Body of pancreas (tissue), 4 donors: ENCODE data around the gene SLC17A8. TPM values are rescaled to one million over a fixed set of nuclear protein-coding genes. Genes with fewer than 3 reads are reported as not detected.

Experiments used
- ATAC-seq: fragments of 150-250 bp; one replicate; pipeline ENCODE4 v1.9.1; 2016
- DNase-seq, 4 donors: peaks; one replicate each; pipeline ENCODE4 v3.0.0-alpha.2; 2019
- H3K27ac ChIP-seq, 4 donors: fragments of 200-600 bp; sonication (generic); 1 replicate in 3 of 4; 2 replicates in 1 of 4; pipeline versions ENCODE4 v1.5.1 to v1.6.1; 2016 to 2019; ENCODE audit warnings: mild to moderate bottlenecking in 1 of 4, mixed read lengths in 1 of 4, moderate library complexity in 1 of 4
- H3K27me3 ChIP-seq, 2 donors: fragments of 200-600 bp; sonication (generic); one replicate each; pipeline ENCODE4 v1.6.0; 2016; ENCODE audit warnings: mild to moderate bottlenecking in 1 of 2
- H3K36me3 ChIP-seq, 2 donors: fragments of 200-600 bp; sonication (generic); replicated peaks in 1 of 2; 2 replicates each; pipeline ENCODE4 v1.5.1; 2016; ENCODE audit warnings: low read depth in 2 of 2; ENCODE audit not compliant: insufficient read depth in 1 of 2
- H3K4me1 ChIP-seq: fragments of 200-600 bp; sonication (generic); one replicate; pipeline ENCODE4 v1.6.0; 2016
- H3K4me3 ChIP-seq, 2 donors: fragments of 200-600 bp; sonication (generic); 1 replicate in 1 of 2; 2 replicates in 1 of 2; pipeline ENCODE4 v1.5.1; 2016 to 2019
- H3K9me3 ChIP-seq, 3 donors: fragments of 200-600 bp; sonication (generic); 1 replicate in 2 of 3; 2 replicates in 1 of 3; pipeline ENCODE4 v1.5.1; 2016
- CTCF ChIP-seq, 7 experiments: fragments of 450-650 bp in 4 of 7; fragments of 200-600 bp in 3 of 7; sonication (generic) in 3 of 7; IDR thresholded peaks; one replicate each; pipeline ENCODE4 v1.5.1; 2016 to 2019; ENCODE audit warnings: antibody characterized with exemption in 7 of 7
- POLR2A ChIP-seq, 3 donors: fragments of 450-650 bp; IDR thresholded peaks; one replicate each; pipeline ENCODE4 v1.6.1; 2016; ENCODE audit warnings: antibody characterized with exemption in 3 of 3, mild to moderate bottlenecking in 2 of 3
- WGBS, 2 donors: methylation state at CpG; one replicate each; pipeline ENCODE4 v1.1.5; 2017; 5-methylcytosine and 5-hydroxymethylcytosine counted together
- intact Hi-C: fragments of 100-400 bp; cut with DNase I; formaldehyde crosslinking; loops from one replicate; pipeline ENCODE4 v1.15.1; 2023
- total RNA-seq, 2 donors: library from RNA; depleted of rRNA; stranded (reverse); fragments of >200 nt; gene quantifications; one replicate each; pipeline ENCODE4 v1.1.0, GENCODE V29; 2016

The SLC17A8 gene
- total RNA-seq, 2 donors from 2014 or later = not detected

DNA sequence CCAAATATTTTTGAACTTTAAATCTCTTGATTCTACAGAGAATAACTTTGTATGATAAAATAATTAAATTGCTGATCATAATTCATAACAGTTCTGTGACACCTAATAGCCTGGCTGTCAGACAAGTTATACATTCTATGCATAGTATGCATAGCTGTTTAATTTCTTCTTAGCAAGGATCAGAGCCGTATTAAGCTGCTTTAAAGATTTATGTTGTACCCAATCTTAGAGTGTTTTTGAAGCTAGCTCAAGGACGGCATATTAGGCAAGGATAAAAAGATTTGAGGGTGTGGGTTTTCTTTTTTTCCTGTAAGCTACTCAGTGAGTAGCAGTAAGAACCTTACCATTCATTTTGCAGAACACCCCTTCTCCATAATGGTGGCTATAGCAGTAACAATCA is 45.9 kb downstream of the SLC17A8 start:
- intact Hi-C loops = loop anchor here (10.0 kb wide), 1 partner anchor 158 kb away; no protein-coding TSS in a partner anchor
- DNase-seq (no peak), ATAC-seq (no peak)
- Histone ChIP-seq H3K36me3 (no peaks in the 10 kb centered on the region), H3K4me1 (no peaks in the 10 kb centered on the region), H3K4me3 (no peak overlapping the region), H3K9me3 (no peaks in the 10 kb centered on the region), H3K27ac (no peak overlapping the region), H3K27me3 (no peaks in the 10 kb centered on the region)
- 54 to 74% methylated on average over 2 of the region's 2 CpGs for WGBS, 2 donors
- TF ChIP-seq CTCF (IDR thresholded peaks at IDR 0.05) (no peak), POLR2A (IDR thresholded peaks at IDR 0.05) (no peak)

DNA sequence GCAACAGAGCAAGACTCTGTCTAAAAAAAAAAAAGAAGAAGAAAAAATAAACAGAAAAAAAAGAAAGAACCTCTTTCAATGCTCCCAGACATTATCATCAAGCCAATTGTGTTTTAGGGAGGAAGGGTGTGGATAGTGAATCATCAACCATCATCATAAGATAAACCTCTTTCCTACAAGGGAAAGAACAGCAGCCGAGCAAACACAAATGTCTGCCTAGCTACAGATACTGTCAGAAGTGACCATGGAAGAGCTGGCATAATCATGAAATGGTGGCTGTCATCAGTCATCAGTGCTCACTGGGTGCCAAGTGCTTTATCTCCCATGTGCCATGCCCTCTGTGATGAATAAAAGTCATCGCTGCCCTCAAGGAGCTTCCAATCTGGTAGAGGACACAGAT is 46.6 kb downstream of the SLC17A8 start:
- no peak overlapping the region for H3K4me3 ChIP-seq
- ATAC-seq = no peak
- no peaks in the 10 kb centered on the region for H3K27me3 ChIP-seq
- no peaks in the 10 kb centered on the region for H3K36me3 ChIP-seq
- intact Hi-C loops = loop anchor here (10.0 kb wide), 1 partner anchor 159 kb away; no protein-coding TSS in a partner anchor
- DNase-seq = no peak
- no peak overlapping the region for H3K27ac ChIP-seq
- 84 to 88% methylated on average over 2 of the region's 2 CpGs for WGBS, 2 donors
- TF ChIP-seq POLR2A (IDR thresholded peaks at IDR 0.05) (no peak), CTCF (IDR thresholded peaks at IDR 0.05) (no peak)
- H3K9me3 ChIP-seq = no peaks in the 10 kb centered on the region
- no peaks in the 10 kb centered on the region for H3K4me1 ChIP-seq

GRCh38 chr12:100404769-100405407 is 48.0 kb downstream of the SLC17A8 start:
- Histone ChIP-seq H3K4me3 (no peak overlapping the region), H3K9me3 (no peaks in the 10 kb centered on the region), H3K27ac (no peak overlapping the region), H3K4me1 (no peaks in the 10 kb centered on the region), H3K36me3 (no peaks in the 10 kb centered on the region), H3K27me3 (no peaks in the 10 kb centered on the region)
- WGBS, 2 donors = 49 to 52% methylated on average over 10 of the region's 10 CpGs
- ATAC-seq = peak; percentile 64
- intact Hi-C loops = loop anchor here (10.0 kb wide), 1 partner anchor 160 kb away; no protein-coding TSS in a partner anchor
- peak; percentile 62 to 73 (median 66) for DNase-seq
- TF ChIP-seq POLR2A (IDR thresholded peaks at IDR 0.05) = no peak
- peak in 6 of 7 experiments; percentile 40 to 63 (median 56) for TF ChIP-seq CTCF (IDR thresholded peaks at IDR 0.05)

- TF ChIP-seq CTCF (IDR thresholded peaks at IDR 0.05) (no peak), POLR2A (IDR thresholded peaks at IDR 0.05) (no peak)
Observed at GRCh38 chr12:100413001-100413400, 56.1 kb downstream of the SLC17A8 start.

GRCh38 chr12:100414739-100415138 is 57.9 kb downstream of the SLC17A8 start:
- H3K27ac ChIP-seq = no peak overlapping the region
- H3K9me3 ChIP-seq = no peaks in the 10 kb centered on the region
- H3K36me3 ChIP-seq = no peaks in the 10 kb centered on the region
- H3K4me1 ChIP-seq = no peaks in the 10 kb centered on the region
- TF ChIP-seq CTCF (IDR thresholded peaks at IDR 0.05) (no peak), POLR2A (IDR thresholded peaks at IDR 0.05) (no peak)
- WGBS, 2 donors = 62 to 75% methylated on average over 4 of the region's 4 CpGs
- H3K4me3 ChIP-seq = no peak overlapping the region
- no peaks in the 10 kb centered on the region for H3K27me3 ChIP-seq
- DNase-seq (no peak), ATAC-seq (no peak)
- intact Hi-C loops = no loop called here

More at GRCh38 chr12:100413001-100413400, 56.1 kb downstream of the SLC17A8 start:
- DNase-seq (no peak), ATAC-seq (no peak)
- no peaks in the 10 kb centered on the region for H3K4me1 ChIP-seq
- H3K36me3 ChIP-seq = no peaks in the 10 kb centered on the region
- intact Hi-C loops = no loop called here
- H3K27ac ChIP-seq = no peak overlapping the region
- 85 to 86% methylated on average over 6 of the region's 6 CpGs for WGBS, 2 donors
- no peak overlapping the region for H3K4me3 ChIP-seq
- H3K27me3 ChIP-seq = no peaks in the 10 kb centered on the region
- no peaks in the 10 kb centered on the region for H3K9me3 ChIP-seq
